DND-41 (cell line): ENCODE data around the gene RALGDS.

ENCODE experiments used
- CTCF ChIP-seq: IDR thresholded peaks from 2 replicates; pipeline ENCODE4 v1.5.1; 2012; ENCODE audit warnings: borderline replicate concordance, low read length, moderate library complexity, mild to moderate bottlenecking; ENCODE audit not compliant: poor library complexity, severe bottlenecking; ENCODE audit errors: extremely low read depth
- EZH2 ChIP-seq: IDR thresholded peaks from 3 replicates; pipeline ENCODE4 v1.6.1; 2012; ENCODE audit warnings: borderline replicate concordance, low read depth, mild to moderate bottlenecking, moderate library complexity, low read length, inconsistent platforms; ENCODE audit not compliant: severe bottlenecking

GRCh38 chr9:133073086-133074014, 47.7 kb downstream of the RALGDS start:
- TF ChIP-seq CTCF: no peak
- TF ChIP-seq EZH2: no peak
